Stimulated activated naive CD4-positive, alpha-beta T cell treated with Interleukin-2 at 50 U/mL for 16 hours (primary cell): ENCODE data around the gene ACR.

Experiments used
- DNase-seq: peaks from one replicate; lab custom pipeline; 2025; lab: John Stamatoyannopoulos, UW

ACR gene

DNA sequence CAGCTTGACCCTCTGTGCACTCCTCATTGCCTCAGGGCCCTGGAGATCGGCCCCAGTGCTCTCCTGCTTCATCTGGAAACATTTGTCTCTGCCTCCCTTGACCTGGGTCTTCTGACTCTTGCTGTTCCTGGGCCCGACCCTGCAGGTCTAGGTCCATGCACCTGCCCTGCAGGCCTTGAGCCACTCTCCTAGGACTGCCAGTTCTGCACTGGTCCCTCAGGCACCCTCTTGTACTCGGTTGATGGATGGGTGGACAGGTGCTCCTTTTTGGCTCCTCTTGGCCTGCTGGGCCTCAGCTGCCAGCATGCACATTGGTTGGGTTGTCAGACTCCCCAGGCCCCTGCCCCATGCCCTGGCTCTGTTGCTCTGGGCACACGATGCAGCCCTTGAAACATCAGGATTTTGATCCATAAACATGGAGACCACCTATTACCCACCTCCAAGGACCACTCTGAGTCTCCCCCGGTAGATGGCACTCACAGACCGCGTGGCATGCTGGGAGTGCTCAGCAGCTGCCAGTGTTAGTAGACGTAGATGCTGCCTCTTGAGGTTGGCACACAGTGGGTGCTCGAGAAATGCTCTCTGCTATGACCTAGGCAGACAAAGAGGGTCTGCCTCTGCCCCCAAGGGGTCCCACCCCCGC is 20.2 kb upstream of the ACR start:
- no peak for DNase-seq

DNA sequence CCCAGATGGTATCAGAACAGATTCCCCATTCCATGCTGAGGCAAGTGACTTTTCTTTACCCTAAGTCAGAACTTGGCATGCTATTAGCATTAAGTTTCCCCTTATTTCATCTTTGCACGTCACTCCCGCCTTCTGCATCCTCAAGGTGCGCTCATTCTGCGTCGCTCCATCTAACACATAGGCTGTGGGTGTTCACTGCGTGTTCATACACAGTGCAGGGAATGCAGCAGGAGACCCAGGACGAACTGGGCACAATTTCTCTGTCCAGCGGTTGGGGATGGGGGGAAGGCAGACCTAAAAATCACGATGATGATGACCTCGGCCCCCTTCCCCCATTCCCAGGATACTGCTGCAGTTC is 19.7 kb upstream of the ACR start:
- no peak for DNase-seq

DNA sequence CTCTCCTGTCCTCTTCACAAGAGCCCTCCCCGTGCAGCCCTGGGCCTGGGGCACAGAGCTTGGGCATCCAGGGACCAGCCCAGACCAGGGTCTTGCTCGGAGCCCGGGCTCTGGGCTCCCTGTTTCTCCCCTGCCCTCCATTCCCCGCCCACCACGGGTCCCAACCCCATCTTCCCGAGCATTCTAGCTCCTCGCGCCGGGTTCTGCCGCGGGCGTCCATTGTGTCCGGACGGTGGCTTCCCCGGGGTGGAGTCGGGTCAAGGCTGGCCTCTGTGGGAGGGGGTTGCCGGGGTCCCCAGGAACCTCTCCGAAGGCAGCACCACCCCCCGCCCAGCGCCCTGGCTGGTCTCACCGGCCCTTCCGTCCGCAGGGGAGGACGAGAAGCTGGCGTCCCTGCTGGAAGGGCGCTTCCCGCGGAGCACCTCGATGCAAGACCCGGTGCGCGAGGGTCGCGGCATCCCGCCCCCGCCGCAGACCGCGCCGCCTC is 18.1 kb upstream of the ACR start:
- DNase-seq: no peak

DNA sequence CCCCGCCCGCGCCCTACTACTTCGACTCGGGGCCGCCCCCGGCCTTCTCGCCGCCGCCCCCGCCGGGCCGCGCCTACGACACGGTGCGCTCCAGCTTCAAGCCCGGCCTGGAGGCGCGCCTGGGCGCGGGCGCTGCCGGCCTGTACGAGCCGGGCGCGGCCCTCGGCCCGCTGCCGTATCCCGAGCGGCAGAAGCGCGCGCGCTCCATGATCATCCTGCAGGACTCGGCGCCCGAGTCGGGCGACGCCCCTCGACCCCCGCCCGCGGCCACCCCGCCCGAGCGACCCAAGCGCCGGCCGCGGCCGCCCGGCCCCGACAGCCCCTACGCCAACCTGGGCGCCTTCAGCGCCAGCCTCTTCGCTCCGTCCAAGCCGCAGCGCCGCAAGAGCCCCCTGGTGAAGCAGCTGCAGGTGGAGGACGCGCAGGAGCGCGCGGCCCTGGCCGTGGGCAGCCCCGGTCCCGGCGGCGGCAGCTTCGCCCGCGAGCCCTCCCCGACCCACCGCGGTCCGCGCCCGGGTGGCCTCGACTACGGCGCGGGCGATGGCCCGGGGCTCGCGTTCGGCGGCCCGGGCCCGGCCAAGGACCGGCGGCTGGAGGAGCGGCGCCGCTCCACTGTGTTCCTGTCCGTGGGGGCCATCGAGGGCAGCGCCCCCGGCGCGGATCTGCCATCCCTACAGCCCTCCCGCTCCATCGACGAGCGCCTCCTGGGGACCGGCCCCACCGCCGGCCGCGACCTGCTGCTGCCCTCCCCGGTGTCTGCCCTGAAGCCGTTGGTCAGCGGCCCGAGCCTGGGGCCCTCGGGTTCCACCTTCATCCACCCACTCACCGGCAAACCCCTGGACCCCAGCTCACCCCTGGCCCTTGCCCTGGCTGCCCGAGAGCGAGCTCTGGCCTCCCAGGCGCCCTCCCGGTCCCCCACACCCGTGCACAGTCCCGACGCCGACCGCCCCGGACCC is 17.4 kb upstream of the ACR start:
- DNase-seq: no peak

DNA sequence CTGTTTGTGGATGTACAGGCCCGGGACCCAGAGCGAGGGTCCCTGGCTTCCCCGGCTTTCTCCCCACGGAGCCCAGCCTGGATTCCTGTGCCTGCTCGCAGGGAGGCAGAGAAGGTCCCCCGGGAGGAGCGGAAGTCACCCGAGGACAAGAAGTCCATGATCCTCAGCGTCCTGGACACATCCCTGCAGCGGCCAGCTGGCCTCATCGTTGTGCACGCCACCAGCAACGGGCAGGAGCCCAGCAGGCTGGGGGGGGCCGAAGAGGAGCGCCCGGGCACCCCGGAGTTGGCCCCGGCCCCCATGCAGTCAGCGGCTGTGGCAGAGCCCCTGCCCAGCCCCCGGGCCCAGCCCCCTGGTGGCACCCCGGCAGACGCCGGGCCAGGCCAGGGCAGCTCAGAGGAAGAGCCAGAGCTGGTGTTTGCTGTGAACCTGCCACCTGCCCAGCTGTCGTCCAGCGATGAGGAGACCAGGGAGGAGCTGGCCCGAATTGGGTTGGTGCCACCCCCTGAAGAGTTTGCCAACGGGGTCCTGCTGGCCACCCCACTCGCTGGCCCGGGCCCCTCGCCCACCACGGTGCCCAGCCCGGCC is 16.7 kb upstream of the ACR start:
- DNase-seq: no peak

DNA sequence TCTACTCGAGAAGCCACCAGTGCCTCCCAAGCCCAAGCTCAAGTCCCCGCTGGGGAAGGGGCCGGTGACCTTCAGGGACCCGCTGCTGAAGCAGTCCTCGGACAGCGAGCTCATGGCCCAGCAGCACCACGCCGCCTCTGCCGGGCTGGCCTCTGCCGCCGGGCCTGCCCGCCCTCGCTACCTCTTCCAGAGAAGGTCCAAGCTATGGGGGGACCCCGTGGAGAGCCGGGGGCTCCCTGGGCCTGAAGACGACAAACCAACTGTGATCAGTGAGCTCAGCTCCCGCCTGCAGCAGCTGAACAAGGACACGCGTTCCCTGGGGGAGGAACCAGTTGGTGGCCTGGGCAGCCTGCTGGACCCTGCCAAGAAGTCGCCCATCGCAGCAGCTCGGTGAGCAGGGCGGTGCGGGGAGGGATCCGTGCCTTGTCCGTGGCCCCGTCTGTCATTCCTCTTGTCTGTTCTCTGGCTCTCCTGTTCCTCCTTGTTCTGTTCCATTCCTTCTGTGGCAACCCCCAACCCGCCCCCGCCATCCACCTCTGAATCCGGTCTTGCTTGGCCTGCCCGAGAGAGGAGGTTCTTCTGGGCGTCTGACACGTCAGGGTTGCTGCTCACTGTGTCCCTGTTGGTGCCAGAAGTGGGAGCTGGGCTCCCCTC is 15.8 kb upstream of the ACR start:
- DNase-seq: no peak

DNA sequence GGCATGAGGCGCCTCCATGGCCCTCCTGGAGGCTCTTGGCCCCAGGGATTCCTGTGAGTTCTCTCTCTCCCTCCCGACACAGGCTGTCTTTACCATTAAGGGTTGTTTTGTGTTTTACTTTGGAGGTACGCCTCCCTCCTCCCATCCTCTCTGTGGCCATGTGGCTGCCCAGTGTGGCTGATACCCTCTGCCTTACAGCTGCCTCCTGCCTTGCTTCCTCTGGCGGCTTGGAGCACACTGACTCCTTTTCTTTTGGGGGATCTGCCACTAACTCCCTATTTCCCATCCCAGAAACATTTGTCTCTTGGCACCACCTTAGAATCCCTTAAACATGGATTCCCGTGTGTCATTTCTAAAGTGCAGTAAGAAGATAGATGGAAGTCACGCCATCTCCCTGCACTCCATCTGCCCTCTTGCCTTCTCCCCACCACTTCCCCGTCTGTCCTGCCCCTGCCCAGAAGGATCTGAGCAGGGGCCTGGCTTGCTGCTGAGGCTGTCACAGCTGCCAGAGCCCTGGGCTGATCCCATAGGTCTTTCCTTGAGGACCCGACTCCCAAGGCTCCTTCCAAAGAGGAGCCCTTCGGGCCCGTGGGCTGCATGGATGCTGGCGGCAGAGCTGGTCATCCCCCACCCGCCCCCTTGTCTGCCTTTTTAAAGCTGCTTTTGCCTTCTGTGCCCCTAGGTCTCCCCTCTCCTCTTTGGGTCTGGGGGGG is 15.1 kb upstream of the ACR start:
- DNase-seq: no peak

DNA sequence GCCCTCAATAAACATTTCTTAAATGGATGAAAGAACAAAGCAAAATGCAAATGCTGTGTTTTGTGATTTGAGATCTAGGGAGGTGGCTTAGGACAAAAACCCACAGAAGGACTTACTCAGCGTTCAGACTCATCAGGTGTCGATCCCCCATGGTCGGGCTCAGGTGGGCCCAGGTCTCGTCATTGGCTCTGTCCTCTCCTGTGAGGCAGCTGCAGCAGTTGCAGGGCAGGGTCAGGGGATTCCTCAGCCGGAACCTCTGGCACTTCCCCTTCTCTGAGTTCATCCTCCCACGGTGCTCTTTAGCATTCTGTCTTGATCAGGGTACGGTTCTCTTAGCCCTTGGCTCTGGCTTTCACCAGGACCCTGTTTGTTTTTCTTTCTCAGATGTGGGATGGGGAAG is 14.0 kb upstream of the ACR start:
- no peak for DNase-seq

DNA sequence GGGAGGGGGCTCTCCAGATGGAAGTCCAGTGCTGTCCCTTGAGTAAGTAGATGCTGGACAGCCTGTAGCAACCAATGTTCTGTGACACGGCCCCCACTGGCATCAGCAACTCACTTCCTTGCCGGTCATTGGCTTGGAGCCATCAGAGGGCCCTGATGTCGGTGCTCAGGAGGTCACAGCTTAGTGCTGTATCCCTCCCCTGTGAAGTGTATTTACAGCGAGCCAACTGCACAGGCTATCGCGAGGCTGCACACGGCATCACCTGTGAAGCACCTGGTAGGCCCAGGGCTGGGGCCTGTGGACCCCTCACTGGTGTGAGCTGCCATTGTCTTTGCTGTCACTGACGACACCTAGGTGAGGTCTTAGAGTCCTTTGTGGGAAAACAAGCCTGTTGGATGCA is 13.4 kb upstream of the ACR start:
- DNase-seq: no peak

DNA sequence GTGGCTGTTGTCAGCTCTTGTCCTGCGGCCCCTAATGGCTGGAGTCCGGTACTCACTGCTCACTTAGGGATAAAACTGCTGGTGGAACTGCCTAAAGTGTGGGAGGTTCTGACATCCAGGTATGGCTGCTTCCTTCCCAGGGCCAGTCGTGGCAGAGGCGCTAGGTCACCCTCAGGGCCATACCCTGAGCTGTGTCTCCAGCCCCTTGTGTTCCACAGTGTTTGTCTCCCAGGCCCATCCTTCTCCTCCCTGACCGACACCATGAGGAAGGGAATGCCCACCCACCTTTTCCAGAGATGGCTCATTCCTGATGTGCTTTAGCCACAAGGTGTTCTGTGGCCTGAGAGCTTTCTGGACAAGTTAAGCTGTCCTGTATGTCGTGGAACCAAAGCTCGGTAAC is 12.4 kb upstream of the ACR start:
- no peak for DNase-seq

DNA sequence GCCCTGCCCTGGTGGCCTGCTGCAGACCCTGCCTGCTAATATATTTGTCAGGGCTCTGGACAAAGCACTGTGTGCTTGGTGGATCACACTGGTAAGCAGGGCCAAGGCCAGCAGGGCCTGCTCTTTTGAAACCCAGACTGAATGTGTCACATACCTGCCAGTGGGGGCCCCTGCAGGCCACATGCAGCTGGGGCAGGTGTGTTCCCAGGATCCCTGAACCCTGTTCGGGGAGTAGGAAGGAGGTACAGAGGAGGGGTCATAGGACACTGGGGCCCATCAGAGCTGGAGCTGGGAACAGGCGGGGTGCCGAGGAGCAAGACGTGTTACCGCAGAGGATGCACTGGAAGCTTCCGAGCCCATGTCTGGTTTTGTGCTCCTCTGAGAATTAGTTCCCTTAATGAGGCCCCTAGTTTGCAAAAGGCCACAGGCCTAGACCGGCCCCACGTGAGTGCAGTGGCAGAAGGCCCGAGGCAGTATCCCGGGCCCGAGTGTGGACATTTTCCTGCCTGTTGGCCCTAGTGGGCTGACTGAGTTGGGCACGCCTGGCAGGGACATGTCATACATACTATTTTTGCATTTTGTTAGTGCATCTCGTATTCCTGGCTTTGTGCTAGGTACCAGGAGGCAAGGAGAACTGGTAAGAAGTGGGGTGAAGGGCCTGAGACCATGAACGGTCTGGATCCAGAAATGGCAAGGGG is 11.2 kb upstream of the ACR start:
- DNase-seq: no peak

DNA sequence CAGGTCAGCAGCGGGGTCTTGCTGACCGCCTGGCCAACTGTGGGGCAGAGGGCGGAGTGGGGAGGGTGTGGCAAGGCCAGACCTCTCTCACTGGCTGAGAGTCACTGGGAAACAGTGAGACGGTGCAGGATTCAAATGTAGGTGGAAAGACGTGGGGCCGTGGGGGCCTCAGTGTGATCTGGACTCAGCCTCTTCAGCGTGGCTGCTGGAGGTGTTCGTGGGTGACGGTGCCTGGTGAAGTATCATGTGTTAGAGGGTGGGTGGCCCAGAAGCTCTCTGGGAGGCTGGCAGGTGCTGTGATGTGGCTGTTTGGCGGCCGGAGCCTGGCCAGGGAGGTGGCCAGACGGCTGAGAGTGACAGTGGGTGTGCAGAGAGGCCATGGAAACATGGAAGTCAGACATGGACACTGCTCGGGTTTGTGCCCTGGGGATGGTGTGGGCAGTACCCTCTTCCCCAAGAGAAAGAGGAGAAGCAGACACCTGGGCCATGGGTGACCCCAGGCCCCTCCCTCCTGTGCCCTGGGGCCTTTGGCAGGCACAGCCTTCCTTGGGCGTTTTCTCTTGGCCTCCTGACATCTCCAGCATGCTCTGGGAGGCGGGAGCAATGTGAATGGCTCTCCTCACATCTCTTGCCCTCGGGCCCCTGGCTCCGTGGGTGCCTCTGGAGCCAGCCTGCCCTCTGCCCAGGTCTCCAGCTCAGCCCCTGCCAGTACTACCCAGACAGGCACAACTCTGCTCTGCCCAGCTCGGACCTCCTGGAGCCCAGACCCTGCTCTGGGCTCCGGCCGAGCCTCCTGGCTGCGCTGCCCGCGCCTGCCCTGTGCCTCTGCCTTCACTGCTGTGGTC is 10.1 kb upstream of the ACR start:
- DNase-seq: no peak

DNA sequence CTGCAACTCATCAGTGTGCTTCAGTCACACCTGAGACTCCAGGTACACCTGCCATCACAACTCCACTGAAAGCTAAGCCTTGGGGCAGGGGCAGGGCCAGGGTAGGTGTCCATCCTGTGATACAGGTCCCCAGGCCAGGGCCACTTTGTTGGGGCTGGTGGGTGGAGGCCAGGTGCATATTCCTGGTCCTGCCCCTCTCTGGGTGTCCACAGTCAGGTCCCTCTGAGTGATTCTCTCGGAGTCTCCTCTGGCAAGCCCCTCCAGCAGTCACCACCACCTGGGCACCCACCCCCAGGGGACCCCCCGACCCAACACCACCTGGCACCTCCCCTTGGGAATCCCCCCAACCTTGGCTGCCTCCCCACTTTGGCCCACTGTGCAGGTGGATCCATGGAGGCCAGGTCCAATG is 9.5 kb upstream of the ACR start:
- DNase-seq: no peak

DNA sequence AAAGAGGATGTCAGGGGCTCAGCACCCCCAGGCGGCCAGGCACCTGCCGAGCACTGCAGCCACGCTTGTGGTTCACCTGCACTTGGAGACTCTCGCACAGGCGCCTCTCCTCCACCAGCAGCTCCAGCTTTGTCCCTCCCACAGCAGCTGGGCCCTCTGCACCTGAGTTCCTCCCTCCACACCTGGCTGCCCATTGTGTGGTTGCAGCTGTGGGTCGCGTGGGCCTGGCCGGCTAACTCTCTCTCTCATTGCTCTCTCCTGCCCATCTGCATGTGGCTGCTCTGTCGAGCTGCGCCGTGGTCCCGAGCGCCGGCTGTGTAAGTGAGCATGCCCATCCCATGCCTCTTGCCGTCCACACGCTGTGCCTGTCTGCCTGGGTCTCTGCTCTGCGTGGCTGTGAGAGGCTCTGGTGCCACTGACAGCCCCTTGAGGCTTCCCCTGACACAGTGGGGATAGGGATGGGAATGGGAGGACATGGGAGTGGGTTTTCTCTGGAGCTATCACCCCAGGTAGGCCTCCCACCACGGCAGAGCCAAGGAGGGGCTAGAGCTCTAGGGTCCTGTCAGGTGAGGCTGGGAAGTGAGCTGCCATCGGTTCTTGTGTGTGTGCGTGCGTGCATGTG is 8.5 kb upstream of the ACR start:
- DNase-seq: no peak

DNA sequence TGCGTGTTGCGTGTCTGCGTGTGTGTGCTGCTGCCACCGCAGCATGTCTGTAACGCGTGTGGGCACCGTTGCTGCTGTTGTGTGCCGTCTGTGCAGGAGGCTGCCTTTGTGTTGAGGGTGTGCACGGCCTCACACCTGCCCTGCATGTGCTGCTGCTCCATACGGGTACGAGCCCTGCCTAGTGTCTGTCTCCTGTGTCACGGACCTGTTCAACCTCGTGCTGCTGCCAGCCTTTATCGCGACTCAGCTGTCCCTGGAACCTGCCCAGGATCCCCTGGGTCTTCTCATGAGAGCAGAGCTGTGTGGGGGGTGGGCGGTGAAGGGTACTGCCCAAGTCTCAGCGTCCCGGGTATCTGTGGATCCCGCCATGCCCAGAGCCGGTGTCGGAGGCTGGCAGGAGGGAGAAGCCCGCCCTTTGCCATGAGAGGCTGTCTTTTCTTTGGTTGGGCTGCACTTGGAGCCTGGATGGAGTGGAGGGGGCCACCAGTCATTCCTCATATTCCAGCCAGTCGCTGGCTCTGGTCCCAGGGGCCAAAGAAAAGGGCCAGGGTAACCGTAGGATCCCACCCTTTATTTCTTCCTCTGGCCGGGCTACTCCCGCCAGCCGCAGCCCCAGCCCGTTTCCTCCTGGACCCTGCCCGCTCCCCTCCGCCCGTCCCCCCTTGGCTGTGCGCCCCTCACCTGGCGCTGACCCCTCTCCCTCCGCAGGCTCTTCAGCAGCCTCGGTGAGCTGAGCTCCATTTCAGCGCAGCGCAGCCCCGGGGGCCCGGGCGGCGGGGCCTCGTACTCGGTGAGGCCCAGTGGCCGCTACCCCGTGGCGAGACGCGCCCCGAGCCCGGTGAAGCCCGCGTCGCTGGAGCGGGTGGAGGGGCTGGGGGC is 7.8 kb upstream of the ACR start:
- DNase-seq: no peak

DNA sequence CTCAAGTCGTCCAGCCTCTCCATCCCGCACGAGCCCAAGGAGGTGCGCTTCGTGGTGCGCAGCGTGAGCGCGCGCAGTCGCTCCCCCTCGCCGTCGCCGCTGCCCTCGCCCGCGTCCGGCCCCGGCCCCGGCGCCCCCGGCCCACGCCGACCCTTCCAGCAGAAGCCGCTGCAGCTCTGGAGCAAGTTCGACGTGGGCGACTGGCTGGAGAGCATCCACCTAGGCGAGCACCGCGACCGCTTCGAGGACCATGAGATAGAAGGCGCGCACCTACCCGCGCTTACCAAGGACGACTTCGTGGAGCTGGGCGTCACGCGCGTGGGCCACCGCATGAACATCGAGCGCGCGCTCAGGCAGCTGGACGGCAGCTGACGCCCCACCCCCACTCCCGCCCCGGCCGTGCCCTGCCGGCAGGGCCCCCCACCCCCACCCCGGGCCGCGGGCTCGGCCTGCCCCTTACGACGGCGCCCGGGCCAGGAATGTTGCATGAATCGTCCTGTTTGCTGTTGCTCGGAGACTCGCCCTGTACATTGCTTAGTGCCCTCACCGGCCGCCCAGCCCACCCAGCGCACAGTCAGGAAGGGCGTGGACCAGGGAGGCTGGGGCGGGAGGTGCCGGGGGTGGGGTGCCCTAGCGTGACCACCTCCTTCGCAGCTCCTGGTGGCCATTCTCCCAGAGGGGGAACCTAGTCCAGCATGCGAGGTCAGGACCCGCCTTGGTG is 6.9 kb upstream of the ACR start:
- DNase-seq: no peak

DNA sequence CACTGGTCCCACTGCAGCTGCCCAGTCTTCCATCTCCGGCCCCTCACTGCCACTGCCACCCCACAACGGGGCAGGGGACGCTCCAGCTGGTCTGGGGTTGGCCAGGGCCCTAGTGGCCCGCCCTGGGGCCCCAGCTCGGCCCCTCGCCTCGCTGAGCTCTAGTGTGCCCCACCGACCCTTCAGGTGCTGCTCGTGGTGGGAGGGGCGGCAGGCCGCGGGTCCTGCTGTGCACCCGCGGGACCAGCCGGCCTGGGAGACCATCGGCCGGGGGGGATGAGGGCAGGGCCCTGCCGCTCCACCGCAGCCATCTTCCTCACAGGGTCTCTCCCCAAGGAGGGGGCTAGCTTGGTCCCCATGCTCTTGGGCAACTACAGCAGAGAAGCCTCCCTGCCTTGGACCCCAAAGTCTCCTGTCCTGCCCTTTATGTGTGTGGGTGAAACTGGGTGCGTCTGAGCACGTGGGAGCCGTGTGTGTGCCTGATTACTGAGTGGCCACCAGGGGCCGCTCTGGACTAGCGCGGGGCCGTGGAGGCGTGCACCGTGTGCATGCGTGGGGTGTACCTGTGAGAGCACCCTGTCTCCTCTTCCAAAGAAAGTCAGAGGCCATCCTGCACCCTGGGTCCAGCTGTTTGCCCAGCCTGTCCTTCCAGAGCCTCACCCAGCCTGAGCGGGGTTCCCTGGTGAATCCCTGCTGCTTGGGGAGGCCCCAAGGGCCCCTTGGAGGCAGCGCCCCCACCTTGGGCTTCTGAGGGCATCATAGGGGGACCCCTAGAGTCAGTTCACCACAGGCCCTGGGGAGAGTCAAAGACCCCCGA is 6.0 kb upstream of the ACR start:
- peak; percentile 50 for DNase-seq
